HG02623 (cell line): ENCODE data around the gene DAAM2.

ENCODE experiments used
- ATAC-seq: cut with Tn5 transposase; IDR thresholded peaks from one replicate; pipeline ENCODE4 v1.9.1; 2021; ENCODE audit warnings: moderate library complexity; ENCODE audit not compliant: unreplicated experiment

The DAAM2 gene

DNA sequence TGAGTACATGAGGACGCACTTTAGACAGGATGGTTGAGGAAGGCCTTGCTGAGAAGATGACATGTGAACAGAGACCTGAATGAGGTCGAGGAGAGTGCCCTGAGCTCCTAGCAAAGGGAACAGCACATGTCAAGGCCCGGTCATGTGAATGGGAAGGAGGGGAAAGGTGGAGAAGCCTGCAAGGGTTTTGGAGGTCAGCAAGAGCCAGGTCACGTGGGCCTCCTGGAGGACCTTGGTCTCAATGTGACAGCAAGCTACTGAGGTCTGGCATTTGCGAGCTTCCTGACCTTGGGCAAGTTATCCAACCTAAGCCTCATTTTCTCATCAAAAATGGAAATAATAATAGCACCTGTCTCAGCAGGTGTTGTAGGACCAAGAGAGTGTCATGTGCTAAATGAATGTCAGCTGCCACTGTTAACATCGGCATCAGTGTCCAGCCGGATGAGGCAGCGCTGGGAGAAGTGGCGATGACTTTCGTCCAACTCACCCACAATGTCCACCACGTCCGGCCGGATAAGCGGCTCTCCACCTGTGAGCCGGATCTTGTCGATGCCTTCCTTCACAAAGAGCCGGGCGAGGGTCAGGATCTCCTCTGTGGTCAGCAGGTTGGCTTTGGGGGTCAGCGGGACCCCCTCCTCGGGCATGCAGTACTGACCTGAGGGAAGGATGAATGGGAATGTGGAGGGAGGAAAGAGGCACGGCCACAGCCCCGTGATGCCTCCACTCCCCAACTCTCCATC is 133.2 kb downstream of the DAAM2 start:
- ATAC-seq, result no peak

DNA sequence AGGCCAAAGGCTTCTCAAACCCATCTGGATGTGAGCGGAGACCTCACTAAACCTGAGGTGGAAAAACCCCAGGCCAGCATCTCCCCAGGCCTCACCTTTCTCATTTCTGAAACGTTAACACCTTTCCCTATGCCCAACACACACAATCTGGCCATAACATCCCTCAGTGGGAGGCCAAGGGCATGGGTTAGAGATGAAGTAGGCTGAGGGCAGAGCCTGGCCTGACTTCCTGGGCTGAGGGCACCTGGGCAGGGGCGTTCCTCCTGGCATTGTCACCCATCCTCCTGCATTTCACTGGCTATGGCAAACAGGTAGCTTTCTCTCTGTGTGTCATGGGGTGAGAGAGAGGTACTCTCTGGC is 133.7 kb downstream of the DAAM2 start:
- ATAC-seq, result no peak

DNA sequence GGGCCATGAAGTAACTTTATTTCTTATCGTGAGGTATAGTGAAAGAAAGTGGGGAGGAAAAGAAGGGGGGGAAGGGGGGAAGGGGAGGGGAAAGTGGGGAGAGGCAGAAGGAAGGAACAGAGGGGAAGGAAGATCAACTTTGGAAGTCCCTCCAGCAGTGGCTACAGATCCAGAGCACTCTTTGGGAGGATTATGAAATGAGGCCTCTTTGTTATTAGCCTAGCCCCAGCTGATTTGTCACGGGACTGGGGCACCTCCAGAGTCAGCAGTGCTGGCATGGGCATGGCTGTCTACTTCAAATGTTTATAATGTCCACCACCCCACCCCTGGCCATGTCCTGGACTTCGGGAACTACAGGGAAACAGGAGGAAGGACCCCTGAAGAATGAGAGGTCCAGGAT is 134.5 kb downstream of the DAAM2 start:
- ATAC-seq, result no peak

DNA sequence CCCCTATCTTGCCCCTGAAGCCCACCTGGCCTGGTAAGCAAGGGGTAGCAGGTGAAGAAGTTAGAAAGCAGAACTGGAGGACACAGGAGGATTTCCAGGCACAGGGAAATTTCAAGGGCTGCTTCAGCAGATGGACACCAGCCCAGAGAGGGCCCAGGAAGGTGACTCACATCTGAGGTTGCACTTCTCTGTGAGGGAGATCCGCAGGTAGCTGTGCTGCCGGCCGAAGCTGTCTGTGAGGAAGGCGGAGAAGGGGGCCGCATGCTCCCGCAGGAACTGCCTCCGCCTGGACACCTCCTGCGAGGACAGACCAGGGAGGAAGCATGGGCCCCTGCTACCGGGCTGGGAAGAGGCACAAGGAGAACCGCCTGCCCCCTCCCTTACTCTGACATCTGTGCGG is 135.0 kb downstream of the DAAM2 start:
- no peak for ATAC-seq

DNA sequence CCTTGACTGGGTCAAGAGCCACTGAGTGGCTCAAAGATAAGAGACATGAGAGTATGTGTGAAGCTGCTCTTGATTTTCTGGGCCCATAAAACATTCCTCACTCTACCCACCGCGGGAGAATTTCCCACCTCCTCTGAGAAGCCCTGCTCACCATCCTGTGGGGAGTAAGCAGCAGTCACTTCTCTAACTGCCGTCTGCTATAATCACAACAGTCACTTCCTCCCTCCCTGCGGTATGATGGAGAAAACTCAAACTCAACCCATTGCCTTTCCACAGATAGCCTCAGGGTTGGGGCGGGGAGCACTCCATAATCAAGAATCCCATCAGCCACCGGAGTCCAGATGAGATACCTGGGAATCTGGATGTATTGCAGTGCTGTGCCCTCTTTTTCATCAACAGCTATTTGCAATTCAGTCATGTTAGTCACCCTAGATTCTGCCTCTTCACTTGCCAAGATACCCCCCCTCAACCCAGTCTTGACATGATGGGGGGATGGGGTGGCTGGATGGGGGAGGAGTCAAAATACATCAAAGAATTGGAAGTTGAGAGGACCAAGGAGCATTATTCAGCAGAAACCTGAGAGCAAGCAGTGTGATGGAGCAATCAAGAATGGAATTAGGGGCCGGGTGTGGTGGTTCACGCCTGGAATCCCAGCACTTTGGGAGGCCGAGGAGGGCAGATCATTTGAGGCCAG is 137.0 kb downstream of the DAAM2 start:
- no peak for ATAC-seq

DNA sequence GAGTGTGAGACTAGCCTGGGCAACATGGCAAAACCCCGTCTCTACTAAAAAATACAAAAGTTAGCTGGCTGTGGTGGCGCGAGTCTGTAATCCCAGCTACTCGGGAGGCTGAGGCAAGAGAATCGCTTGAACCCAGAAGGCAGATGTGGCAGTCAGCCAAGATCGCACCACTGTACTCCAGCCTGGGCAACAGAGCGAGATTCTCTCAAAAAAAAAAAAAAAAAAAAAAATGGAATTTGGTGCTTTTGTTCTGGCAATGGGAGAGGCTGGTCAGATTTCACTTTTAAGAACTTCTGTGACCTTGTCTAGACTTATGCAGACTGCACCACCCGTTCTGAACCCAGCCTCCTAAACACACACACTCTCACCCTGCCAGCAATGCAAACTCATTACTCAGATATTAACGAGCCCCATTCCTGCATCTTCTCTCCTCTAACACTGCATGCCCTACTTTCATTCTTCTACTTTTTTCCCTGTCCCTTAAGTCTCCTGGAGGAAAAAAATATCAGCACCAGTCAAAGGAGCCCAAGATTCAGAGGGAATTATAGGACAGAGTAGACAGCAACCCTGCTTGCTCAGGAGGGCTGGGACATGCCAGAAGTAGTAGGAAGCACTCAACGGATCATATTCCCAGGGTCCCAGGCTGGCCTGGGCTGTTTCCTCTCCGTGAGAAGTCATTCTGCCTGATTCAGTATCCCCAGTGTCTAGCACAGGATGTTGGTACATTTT is 137.7 kb downstream of the DAAM2 start:
- ATAC-seq, result no peak

DNA sequence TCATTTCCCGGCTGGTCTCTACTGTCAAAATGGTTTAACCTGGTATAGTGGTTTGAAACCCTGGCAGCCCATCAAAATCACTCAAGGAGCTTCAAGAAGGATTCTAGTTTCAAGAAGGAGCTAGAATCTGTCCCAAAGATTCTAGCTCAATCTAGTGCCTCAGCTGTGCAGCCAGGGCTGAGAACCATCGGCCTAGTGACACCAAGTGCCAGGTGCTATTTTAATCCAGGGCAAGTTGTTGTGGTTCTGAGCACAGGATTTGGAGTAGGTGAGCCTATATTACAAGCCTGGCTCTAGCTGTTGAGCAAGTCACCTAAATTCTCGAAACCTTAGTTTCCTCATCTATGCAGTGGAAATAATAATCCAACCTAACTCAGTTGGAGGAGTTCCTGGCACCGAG is 138.4 kb downstream of the DAAM2 start:
- no peak for ATAC-seq

DNA sequence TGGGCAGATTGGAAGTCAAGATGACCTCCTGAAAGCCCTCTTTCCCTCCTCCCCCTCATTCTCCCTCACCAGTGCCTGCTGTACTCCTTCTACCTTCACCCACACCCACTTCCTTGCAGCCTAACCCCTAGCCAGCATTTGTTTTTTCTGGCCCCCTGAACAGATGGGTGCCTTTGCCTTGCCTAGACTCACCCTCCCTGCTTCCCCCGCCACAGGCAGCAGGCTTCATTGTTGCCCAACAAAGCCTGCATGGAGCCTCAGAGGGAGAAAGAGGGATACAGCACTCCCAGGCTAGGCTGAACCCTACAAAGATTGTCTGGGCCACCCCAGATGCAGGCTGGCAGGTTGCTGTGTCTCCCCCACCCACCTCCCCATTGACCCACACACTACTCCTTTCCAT is 139.4 kb downstream of the DAAM2 start:
- ATAC-seq, result no peak

DNA sequence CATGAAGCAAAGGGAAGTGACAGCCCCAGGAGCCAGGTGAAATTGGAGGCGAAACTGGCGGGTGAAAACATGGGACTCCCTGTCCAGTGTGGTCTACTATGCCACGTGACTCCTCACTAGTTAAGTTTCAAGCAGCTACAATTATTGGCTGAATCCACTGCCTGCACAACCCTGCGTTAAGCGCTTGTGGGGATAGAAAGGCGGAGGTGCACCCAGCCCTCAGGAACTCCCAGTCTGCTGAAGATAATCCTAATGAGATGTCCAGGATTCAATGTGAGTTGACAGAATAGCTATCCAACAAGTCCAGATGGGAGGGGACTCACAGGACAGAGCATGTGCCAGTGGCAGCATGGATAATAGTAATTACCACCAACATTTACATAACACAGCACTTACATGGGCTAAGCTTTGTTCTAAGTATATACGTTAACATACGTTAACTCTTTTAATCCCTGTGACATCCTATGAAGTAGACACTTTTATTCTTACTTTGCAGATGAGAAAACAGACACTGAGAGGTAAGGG is 140.3 kb downstream of the DAAM2 start:
- ATAC-seq, result no peak

DNA sequence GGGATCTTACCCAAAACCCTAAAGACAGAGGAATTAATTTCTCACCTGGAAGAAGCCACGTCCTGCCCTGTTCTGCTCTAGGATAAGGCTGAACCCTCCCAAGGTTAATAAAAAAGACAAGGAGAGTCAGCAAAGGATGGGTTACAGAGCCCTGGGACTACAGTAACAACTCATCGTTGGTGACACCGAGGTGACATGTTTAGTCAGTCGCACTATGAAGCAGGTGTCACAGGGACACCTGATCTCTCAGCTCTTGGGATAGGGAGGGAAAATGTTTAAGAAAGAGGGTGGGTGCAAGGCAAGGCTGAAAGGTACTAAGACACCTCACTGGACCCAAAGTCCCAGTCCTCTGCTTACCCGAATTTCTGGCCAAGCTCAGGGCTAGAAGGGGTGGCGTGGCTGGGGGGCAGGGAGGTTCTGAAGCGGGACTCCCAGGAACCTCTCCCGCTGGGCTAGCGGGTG is 141.5 kb downstream of the DAAM2 start:
- ATAC-seq, result no peak

DNA sequence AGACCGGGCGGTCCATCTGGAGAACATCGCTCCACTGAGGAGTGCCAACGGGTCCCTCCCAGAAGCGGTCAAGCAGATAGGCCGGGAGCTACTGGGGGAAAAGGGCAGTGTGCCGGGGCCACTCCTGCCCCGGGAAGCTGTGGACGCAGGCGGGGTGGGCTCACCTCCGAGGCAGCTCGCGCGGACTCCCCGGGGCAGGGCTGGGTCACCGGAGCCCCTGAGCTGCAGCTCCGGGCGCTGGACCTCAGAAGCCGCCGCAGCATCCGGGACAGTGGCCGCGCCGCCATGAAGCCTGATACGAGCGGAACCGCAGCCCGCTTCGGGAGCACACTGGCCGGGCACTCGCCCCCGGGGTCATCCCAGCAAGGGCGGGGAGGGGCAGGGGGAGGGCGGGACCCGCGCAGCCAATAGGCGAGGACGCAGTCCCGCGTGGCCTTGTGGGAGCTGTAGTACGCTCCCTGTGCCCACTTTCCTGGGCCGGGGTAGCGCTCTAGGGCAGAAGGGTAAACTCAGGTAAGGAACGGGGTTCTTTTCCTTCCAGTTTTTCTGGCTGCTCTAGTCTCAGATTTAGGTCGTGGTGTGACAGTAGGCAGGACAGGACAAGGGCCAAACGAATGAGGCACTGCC is 142.1 kb downstream of the DAAM2 start, which contains the start of gene MOCS1:
MOCS1 (minus strand) TSS at position 332 of the 627 bp plus-strand sequence; CDS start at position 287, 45 bp downstream.
- no peak for ATAC-seq

DNA sequence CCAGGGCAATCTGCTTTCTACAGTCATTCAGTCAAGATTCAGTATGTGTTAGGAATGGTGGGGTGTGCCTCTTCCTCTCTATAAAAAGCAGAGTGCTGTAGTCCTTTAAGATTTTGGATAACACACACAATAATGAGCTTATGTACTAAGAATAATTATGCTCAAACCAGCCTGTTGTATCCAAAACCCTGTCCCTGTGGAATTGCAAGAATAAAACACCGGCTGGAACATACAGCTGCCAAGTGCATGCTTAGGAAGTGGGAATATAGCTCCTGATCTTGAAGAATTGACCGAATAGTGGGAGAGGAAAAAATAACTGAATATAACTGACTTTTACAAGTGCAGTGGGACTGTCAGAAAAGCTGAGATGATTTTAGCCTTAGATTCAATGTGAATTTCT is 143.1 kb downstream of the DAAM2 start:
- ATAC-seq, result no peak

DNA sequence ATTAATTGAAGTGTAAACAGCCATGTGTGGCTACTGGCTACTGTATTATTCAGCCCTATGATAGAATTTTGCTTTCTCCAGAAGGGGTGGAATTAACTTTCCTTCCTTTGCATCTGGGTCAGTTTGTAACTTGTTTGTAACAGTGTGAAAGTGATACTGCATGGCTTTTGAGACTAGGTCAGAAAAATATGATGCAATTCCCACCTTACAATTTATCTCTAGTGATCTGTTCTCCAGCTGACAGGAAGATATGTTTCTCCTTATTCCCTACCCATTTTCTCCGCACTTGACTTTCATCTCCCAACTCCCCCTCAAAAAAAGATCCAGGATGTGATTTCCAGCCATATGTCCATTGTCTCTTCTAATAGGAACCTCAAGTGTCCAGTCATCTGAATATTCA is 144.7 kb downstream of the DAAM2 start:
- ATAC-seq, result no peak

DNA sequence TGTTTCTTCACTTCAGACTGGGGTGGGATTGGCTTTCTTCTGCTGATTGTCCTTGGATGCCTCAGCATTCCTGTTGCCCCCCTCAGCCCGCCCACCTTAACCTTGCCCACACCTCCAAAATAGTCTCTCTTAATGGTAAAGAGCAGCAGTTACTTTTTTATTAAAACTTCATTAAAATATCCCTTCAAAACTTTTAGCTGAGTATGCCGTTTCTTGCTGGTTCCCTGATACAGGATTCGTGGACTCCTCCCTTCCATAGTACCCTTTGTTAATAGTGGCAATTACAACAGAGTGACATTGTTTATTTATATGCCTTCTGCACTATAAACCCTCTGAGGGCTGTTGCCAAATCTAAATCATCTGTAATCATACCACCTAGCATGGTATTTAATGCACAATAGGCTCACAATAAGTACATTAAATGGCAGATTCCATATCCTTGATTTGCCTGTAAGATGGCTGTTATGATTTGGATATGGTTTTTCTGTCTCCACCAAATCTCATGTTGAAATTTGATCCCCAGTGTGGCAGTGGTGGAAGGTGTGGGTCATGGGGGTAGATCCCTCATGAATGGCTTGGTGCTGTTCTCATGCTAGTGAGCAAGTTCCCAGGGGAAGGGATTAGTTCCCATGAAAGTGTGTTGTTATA is 145.6 kb downstream of the DAAM2 start:
- no peak for ATAC-seq

DNA sequence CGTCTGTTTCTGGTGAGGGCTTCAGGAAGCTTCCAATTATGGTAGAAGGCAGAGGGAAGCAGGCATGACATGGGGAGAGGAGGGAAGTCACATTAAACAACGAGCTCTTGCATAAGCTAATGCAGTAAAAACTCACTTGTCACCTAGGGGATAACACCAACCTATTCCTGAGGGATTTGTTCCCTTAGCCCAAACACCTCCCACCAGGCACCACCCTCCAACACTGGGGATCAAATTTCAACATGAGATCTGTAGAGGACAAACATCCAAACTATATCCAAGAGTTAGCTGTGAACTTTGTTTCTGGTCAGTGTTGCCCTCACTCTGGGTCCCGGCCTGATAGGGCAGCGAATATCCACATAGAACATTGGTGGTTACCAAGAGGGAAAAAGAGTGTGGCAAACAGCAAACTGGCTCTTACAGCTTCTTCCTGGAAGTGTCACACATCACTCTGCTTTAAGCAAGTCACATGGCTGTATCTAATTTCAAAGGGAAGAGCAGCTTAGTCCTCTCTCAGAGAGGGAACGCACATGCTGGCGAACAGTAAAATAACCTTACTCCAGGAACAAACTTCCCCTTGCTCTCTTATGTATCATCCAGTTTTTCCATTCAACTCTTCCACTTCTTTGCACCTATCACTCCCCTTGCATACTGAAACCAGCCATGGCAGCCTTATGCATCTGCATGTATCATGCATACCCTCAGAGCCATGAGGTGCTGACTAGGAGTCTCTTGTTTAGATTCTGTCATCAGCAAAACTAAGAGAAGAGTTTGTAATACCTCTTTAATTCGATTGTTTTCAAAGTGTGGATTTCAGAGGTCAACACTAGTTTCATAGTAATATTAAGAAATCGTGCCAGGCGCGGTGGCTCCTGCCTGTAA is 146.8 kb downstream of the DAAM2 start:
- ATAC-seq, result no peak

DNA sequence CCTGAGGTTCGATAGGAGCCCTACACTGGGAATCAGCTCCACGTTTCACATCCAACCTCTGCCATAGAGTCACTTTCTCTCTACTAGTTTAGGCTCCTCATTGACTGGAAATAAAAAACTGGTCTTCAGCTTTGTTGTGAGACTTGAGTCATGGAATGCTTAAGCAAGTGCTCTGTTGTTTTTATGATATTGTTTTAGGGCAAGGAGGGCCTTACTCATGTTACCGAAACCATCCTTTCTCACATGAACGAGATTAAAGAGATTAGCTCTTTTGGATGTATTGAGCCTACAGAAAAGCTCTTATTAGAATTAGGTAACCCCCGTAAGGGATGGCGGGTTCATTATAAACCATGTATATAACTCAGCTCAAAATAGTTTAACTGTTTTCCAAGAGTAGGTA is 149.0 kb downstream of the DAAM2 start:
- no peak for ATAC-seq

DNA sequence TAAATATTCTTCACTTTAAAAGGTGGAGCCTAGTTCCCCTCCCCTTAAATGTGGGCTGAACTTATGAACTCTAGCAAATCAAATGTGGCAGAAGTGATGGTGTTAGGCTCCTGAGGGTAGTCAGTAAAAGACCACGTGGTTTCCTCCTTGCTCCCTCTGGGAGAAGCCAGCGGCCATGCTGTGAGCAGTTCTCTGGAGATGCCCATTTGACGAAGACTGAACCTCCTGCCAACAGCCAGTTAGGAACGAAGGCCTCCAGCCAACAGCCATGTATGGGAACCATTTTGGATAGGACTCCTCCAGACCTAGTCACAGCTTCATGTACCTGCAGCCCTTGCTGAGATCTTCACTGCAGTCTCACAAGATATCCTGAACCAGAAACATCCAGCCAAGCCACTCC is 149.6 kb downstream of the DAAM2 start:
- ATAC-seq, result no peak

DNA sequence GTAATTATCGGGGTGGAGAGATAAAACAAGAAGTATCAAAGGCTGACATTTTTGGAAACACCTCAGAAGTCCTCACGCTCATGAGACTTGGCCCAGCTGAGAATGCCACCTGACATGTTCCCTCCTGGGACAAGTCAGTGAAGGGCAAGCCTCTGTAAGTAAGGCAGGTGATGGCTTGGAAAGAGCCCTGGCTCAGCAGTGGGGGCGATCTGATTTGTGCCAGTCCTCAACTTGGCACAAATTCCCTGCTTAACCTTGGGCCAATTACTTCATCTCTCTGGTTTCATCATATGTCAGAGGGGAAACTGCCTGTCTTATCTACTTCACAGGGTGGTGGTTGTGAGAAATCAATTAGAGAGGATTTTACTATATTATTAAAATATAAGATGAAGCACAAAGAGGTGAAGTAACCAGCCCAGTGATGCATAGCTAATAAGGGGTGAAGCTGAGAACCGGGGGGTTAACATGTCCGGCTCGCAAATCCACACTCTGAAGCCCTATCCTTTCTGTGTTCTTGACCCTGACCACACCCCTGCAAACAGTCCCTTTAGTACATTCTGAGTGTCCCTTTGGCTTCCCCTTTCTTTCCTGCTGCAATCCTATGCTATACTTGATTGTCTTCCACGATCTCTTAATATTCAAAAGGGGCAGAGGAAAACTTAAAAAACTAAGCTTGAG is 150.9 kb downstream of the DAAM2 start:
- no peak for ATAC-seq

DNA sequence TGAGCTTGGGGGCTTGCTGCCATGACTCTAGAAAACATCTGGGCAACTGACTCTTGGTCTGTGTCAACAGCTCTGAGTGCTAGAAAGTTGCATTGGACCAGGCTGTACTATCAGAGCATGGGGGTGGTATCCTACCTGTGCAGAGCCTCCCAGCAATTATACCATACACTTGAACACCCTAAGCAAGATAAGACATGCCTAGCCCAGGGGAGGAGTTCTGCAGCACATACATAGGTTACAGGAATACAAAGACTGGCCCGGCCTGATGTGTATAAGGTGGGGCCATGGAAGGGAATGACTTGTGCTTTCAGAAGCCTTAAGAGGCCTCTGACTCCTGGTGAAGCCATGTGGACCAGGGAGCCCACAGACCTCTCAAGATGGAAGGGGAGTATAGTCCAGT is 153.4 kb downstream of the DAAM2 start:
- ATAC-seq, result no peak
